Measurements from ENCODE around the gene GIMAP2. TPM values are rescaled to one million over a fixed set of nuclear protein-coding genes. Genes with fewer than 3 reads are reported as not detected.

Gene GIMAP2
- 100 to 1,000 TPM; 114 to 117 TPM for total RNA-seq

GRCh38 chr7:150685219-150686029, at the start of gene GIMAP2:
GIMAP2 (plus strand) TSS chr7:150685706; CDS start chr7:150687060, 1,354 bp downstream.

DNA sequence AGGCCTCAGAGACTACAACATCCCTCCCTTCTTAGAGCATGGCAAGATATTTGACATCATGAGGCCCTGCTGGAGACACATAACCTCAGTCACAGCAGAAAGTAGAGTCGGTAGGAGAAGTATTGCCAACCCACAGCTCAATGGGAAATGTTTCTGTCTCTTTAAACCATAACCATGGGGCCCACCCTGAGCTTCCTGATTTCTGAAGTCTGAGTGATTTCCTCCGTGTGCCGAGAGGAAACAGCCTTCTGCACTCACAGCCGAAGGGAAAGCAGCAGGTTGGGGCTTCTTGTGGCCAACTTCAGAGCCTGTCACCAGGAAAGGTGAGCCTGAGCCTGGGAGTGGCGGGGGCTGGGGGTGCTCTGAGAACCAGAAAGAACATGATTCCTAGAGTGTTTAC, 30.9 kb downstream of the GIMAP2 start, which contains the start of gene GIMAP1:
GIMAP1 (plus strand) TSS at position 246 of the 400 bp plus-strand sequence. CDS start 2,435 bp downstream, outside the sequence.

DNA sequence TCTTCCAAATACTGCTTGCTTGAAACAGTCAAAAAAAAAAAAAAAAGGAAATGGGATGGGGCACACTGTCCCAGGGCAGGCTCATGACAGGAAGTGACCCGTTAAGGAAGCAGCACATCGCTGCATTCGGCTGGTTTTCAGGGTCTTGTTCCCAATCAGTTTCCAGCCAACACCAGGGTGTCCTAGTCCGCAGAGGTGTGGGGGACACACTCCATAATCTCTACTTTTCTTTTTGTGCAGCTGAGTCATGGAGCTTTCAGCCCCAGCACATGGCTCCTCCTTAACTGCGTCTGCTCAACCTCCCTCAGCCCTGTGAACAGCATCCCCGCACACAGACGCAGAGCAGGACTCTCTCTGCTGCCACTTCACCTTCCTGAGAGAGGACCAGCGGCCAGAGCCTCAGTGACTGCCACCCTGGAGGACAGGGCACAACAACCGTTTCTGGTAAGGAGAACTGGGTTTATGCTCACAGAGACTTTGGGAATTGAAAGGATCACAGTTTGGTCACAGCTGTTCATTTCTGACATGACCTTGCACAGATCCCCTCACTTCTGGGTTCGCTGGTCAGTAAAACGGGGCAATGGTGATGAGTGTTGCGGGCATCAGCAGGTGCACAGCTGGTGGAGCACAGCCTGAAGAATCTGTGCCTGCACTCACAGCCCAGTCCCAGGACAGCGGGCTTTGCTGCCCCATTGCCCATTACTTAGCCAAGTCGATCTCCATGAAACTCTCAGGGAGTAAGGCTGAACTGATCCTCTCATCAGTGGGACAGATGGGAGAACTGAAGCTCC, 52.0 kb downstream of the GIMAP2 start, which contains the start of gene GIMAP5:
GIMAP5 (plus strand) TSS at position 154 of the 791 bp plus-strand sequence. CDS start 3,467 bp downstream, outside the sequence.

Other genes with a start within 250 kb of the GIMAP2 start
- 10 to 100 TPM; 40.6 to 41.1 TPM for gene GIMAP8, start 235.1 kb upstream of the GIMAP2 start, total RNA-seq
- 100 to 1,000 TPM; 251 to 252 TPM for gene GIMAP7, start 170.8 kb upstream of the GIMAP2 start, total RNA-seq
- 100 to 1,000 TPM; 354 to 368 TPM for gene GIMAP4, start 118.3 kb upstream of the GIMAP2 start, total RNA-seq
- 100 to 1,000 TPM; 118 to 121 TPM for gene GIMAP6, start 53.3 kb upstream of the GIMAP2 start, total RNA-seq
- 10 to 100 TPM; 32.7 to 32.8 TPM for gene GIMAP1, start 30.9 kb downstream of the GIMAP2 start, total RNA-seq
- gene GIMAP5, start 51.7 kb downstream of the GIMAP2 start, total RNA-seq, result 100 to 1,000 TPM; 139 to 149 TPM
- gene TMEM176B, start 114.7 kb downstream of the GIMAP2 start, total RNA-seq, result not detected
- gene TMEM176A, start 115.1 kb downstream of the GIMAP2 start, total RNA-seq, result not detected
- not detected for gene AOC1, start 166.8 kb downstream of the GIMAP2 start, total RNA-seq

Measured in activated naive CD4-positive, alpha-beta T cell treated with anti-CD3 and anti-CD28 coated beads, Interleukin-2, amount 10 ng/mL, durations not matched to agents 5 hours and 36 hours (primary cell).